Activated naive CD4-positive, alpha-beta T cell treated with anti-CD3 and anti-CD28 coated beads, Interleukin-2, amount 50 U/mL, for 72 hours (primary cell): Measurements from ENCODE around the gene SMURF2. TPM values are rescaled to one million over a fixed set of nuclear protein-coding genes. Genes with fewer than 3 reads are reported as not detected.

ENCODE experiments used
- ATAC-seq, 2 donors: fragments of 150-1000 bp; cut with Tn5 transposase; 2 replicates each; pipeline ENCODE4 v1.10.0; 2021; ENCODE audit warnings: mild to moderate bottlenecking in 2 of 2, moderate library complexity in 2 of 2
- DNase-seq, 2 donors: peaks; one replicate each; pipeline ENCODE4 v3.0.0; 2021 to 2022; ENCODE audit warnings: low spot score in 2 of 2
- H3K27ac Mint-ChIP-seq, 2 donors: one replicate each; pipeline ENCODE4 v1.8.0; 2022; ENCODE audit warnings: mild to moderate bottlenecking in 2 of 2, mixed read lengths in 2 of 2
- H3K36me3 Mint-ChIP-seq, 2 donors: one replicate each; pipeline ENCODE4 v1.8.0; 2022; ENCODE audit warnings: mixed read lengths in 2 of 2
- H3K9me3 Mint-ChIP-seq, 2 donors: one replicate each; pipeline ENCODE4 v1.8.0; 2022; ENCODE audit warnings: mixed read lengths in 2 of 2
- total RNA-seq, 2 donors: library from RNA; stranded (reverse); gene quantifications; one replicate each; pipeline ENCODE4 v1.2.3, GENCODE V29; 2022

The SMURF2 gene
- total RNA-seq, 2 donors from 2014 or later: 14.9 to 16.0 TPM

- no peak for DNase-seq
- no peak overlapping the region for H3K27ac Mint-ChIP-seq
- no peak for ATAC-seq
- peaks cover 41 to 45% of the 10 kb centered on the region in 2 donors for H3K36me3 Mint-ChIP-seq
- H3K9me3 Mint-ChIP-seq: no peaks in the 10 kb centered on the region
Measured at GRCh38 chr17:64508683-64509082, 153.4 kb downstream of the SMURF2 start.

GRCh38 chr17:64507413-64507782 is 154.7 kb downstream of the SMURF2 start:
- DNase-seq: no peak
- H3K36me3 Mint-ChIP-seq: peaks cover 54 to 58% of the 10 kb centered on the region in 2 donors
- peak overlapping the region; percentile 100 for H3K27ac Mint-ChIP-seq
- no peaks in the 10 kb centered on the region for H3K9me3 Mint-ChIP-seq
- ATAC-seq: peak; percentile 6 to 11

- DNase-seq (peak; percentile 93 to 97), ATAC-seq (peak; percentile 58 to 69)
- Mint-ChIP-seq H3K9me3 (no peaks in the 10 kb centered on the region), H3K36me3 (peaks cover 58 to 64% of the 10 kb centered on the region in 2 donors), H3K27ac (peak within 1 kb of the TSS; percentile 100)
Measured at GRCh38 chr17:64506576-64507412, 155.3 kb downstream of the SMURF2 start, which contains the start of gene CEP95. Gene CEP95 (plus strand): TSS chr17:64506977. CDS start chr17:64507098, 121 bp downstream.

- peaks cover 58 to 70% of the 10 kb centered on the region in 2 donors for H3K36me3 Mint-ChIP-seq
- DNase-seq (peak; percentile 95 to 99), ATAC-seq (peak; percentile 73 to 78)
- peak within 1 kb of the TSS; percentile 100 for H3K27ac Mint-ChIP-seq
- no peaks in the 10 kb centered on the region for H3K9me3 Mint-ChIP-seq
Measured at GRCh38 chr17:64506201-64506575, 155.9 kb downstream of the SMURF2 start, which contains the start of gene DDX5. Gene DDX5 (minus strand): TSS chr17:64506289. CDS start chr17:64506119, 170 bp downstream.

GRCh38 chr17:64505340-64506200 is 156.5 kb downstream of the SMURF2 start:
- peak; percentile 83 to 84 for DNase-seq
- peaks cover 64 to 72% of the 10 kb centered on the region in 2 donors for H3K36me3 Mint-ChIP-seq
- no peaks in the 10 kb centered on the region for H3K9me3 Mint-ChIP-seq
- peak; percentile 19 to 21 for ATAC-seq
- peak overlapping the region; percentile 100 for H3K27ac Mint-ChIP-seq

GRCh38 chr17:64504769-64505339 is 157.3 kb downstream of the SMURF2 start:
- no peaks in the 10 kb centered on the region for H3K9me3 Mint-ChIP-seq
- peaks cover 71 to 74% of the 10 kb centered on the region in 2 donors for H3K36me3 Mint-ChIP-seq
- DNase-seq: peak in 1 of 2 donors; percentile 63
- ATAC-seq: peak in 1 of 2 donors; percentile 5
- H3K27ac Mint-ChIP-seq: peak overlapping the region; percentile 100

GRCh38 chr17:64503821-64504768 is 158.0 kb downstream of the SMURF2 start:
- H3K27ac Mint-ChIP-seq: peak overlapping the region; percentile 100
- ATAC-seq (no peak), DNase-seq (no peak)
- H3K36me3 Mint-ChIP-seq: peaks cover 72 to 74% of the 10 kb centered on the region in 2 donors
- no peaks in the 10 kb centered on the region for H3K9me3 Mint-ChIP-seq

GRCh38 chr17:64503341-64503740 is 158.8 kb downstream of the SMURF2 start:
- Mint-ChIP-seq H3K36me3 (peaks cover 74 to 76% of the 10 kb centered on the region in 2 donors), H3K9me3 (no peaks in the 10 kb centered on the region), H3K27ac (peak overlapping the region; percentile 100)
- no peak for ATAC-seq
- DNase-seq: no peak

GRCh38 chr17:64502809-64503208 is 159.3 kb downstream of the SMURF2 start:
- Mint-ChIP-seq H3K9me3 (no peaks in the 10 kb centered on the region), H3K27ac (peak overlapping the region; percentile 97 to 100), H3K36me3 (peaks cover 73 to 80% of the 10 kb centered on the region in 2 donors)
- no peak for ATAC-seq
- no peak for DNase-seq

GRCh38 chr17:64502021-64502420 is 160.1 kb downstream of the SMURF2 start:
- no peak for ATAC-seq
- no peaks in the 10 kb centered on the region for H3K9me3 Mint-ChIP-seq
- DNase-seq: no peak
- H3K27ac Mint-ChIP-seq: peak overlapping the region; percentile 97 to 100
- H3K36me3 Mint-ChIP-seq: peaks cover 66 to 80% of the 10 kb centered on the region in 2 donors

- Mint-ChIP-seq H3K36me3 (peaks cover 71 to 88% of the 10 kb centered on the region in 2 donors), H3K27ac (peak overlapping the region; percentile 97 to 100), H3K9me3 (no peaks in the 10 kb centered on the region)
- ATAC-seq: no peak
- no peak for DNase-seq
Measured at GRCh38 chr17:64500862-64501765, 161.0 kb downstream of the SMURF2 start.

- Mint-ChIP-seq H3K27ac (peak overlapping the region; percentile 97 to 100), H3K9me3 (no peaks in the 10 kb centered on the region), H3K36me3 (peaks cover 66 to 85% of the 10 kb centered on the region in 2 donors)
- ATAC-seq (no peak), DNase-seq (no peak)
Measured at GRCh38 chr17:64500487-64500859, 161.6 kb downstream of the SMURF2 start.

GRCh38 chr17:64499805-64500486 is 162.2 kb downstream of the SMURF2 start:
- no peak for DNase-seq

More at GRCh38 chr17:64499805-64500486, 162.2 kb downstream of the SMURF2 start:
- H3K27ac Mint-ChIP-seq: peak overlapping the region; percentile 97 to 100
- no peaks in the 10 kb centered on the region for H3K9me3 Mint-ChIP-seq
- ATAC-seq: no peak
- H3K36me3 Mint-ChIP-seq: peaks cover 61 to 80% of the 10 kb centered on the region in 2 donors
